Neuronal stem cell (in vitro differentiated cells): ENCODE data around the gene MUC5B.

Experiments
- DNase-seq: peaks from one replicate; pipeline ENCODE4 v3.0.0-alpha.2; 2013; ENCODE audit warnings: low spot score
- H2AFZ ChIP-seq: one replicate; pipeline ENCODE4 v1.6.1; 2013; ENCODE audit warnings: mild to moderate bottlenecking, low read length, inconsistent platforms
- H2AK5ac ChIP-seq: 2 replicates; pipeline ENCODE4 v1.6.1; 2013; ENCODE audit warnings: low read depth, mild to moderate bottlenecking, inconsistent platforms, low read length, moderate library complexity, mixed read lengths
- H2BK120ac ChIP-seq: 2 replicates; pipeline ENCODE4 v1.6.1; 2013; ENCODE audit warnings: low read depth, mild to moderate bottlenecking, inconsistent platforms, low read length, moderate library complexity, mixed read lengths
- H2BK12ac ChIP-seq: one replicate; pipeline ENCODE4 v1.6.1; 2013; ENCODE audit warnings: low read length, inconsistent platforms
- H2BK15ac ChIP-seq: 2 replicates; pipeline ENCODE4 v1.6.1; 2013; ENCODE audit warnings: mild to moderate bottlenecking, low read length, inconsistent platforms, mixed read lengths
- H2BK5ac ChIP-seq: one replicate; pipeline ENCODE4 v1.6.1; 2013; ENCODE audit warnings: inconsistent platforms, mild to moderate bottlenecking, low read length, moderate library complexity
- H3K14ac ChIP-seq: one replicate; pipeline ENCODE4 v1.6.1; 2013; ENCODE audit warnings: low read length, inconsistent platforms
- H3K18ac ChIP-seq: 2 replicates; pipeline ENCODE4 v1.6.1; 2013; ENCODE audit warnings: low read length, inconsistent platforms
- H3K23ac ChIP-seq: 2 replicates; pipeline ENCODE4 v1.6.1; 2013; ENCODE audit warnings: low read depth, mild to moderate bottlenecking, mixed read lengths, low read length, inconsistent platforms; ENCODE audit not compliant: poor library complexity
- H3K27ac ChIP-seq: replicated peaks from 3 replicates; pipeline ENCODE4 v1.5.1; 2013; ENCODE audit warnings: low read length, inconsistent platforms
- H3K27me3 ChIP-seq, 3 experiments: 2 replicates each; pipeline ENCODE4 v1.6.1; 2013; ENCODE audit warnings: low read length in 3 of 3, mild to moderate bottlenecking in 2 of 3, inconsistent platforms in 1 of 3, low read depth in 1 of 3, mixed read lengths in 1 of 3, moderate library complexity in 1 of 3; ENCODE audit not compliant: control insufficient read depth in 3 of 3, insufficient read depth in 3 of 3
- H3K36me3 ChIP-seq, 2 donors: replicated peaks in 1 of 2; 2 replicates each; pipeline ENCODE4 v1.6.1; 2013; ENCODE audit warnings: low read length in 2 of 2; ENCODE audit not compliant: control insufficient read depth in 2 of 2, insufficient read depth in 2 of 2
- H3K4ac ChIP-seq: 2 replicates; pipeline ENCODE4 v1.6.1; 2013; ENCODE audit warnings: inconsistent platforms, mild to moderate bottlenecking, low read length, moderate library complexity
- H3K4me1 ChIP-seq, 2 donors: 1 replicate in 1 of 2; 2 replicates in 1 of 2; pipeline ENCODE4 v1.6.1; 2013; ENCODE audit warnings: low read length in 2 of 2, low read depth in 1 of 2; ENCODE audit not compliant: control insufficient read depth in 2 of 2, insufficient read depth in 1 of 2
- H3K4me2 ChIP-seq: one replicate; pipeline ENCODE4 v1.6.1; 2013; ENCODE audit warnings: mild to moderate bottlenecking, low read length, inconsistent platforms; ENCODE audit not compliant: insufficient read depth, poor library complexity, severe bottlenecking
- H3K4me3 ChIP-seq, 2 donors: 2 replicates each; pipeline ENCODE4 v1.5.1; 2013; ENCODE audit warnings: low read length in 2 of 2, mild to moderate bottlenecking in 2 of 2, inconsistent platforms in 1 of 2, moderate library complexity in 1 of 2
- H3K79me1 ChIP-seq: one replicate; pipeline ENCODE4 v1.6.1; 2013; ENCODE audit warnings: low read depth, mild to moderate bottlenecking, inconsistent platforms, low read length, moderate library complexity
- H3K9ac ChIP-seq: one replicate; pipeline ENCODE4 v1.6.1; 2013; ENCODE audit warnings: mild to moderate bottlenecking, low read depth, low read length, inconsistent platforms; ENCODE audit not compliant: poor library complexity
- H3K9me3 ChIP-seq, 2 donors: replicated peaks in 1 of 2; 2 replicates each; pipeline versions ENCODE3 to v1.6.1; 2013; ENCODE audit warnings: low read length in 2 of 2, mild to moderate bottlenecking in 2 of 2, inconsistent platforms in 1 of 2, low read depth in 1 of 2, mixed read lengths in 1 of 2, moderate library complexity in 1 of 2; ENCODE audit not compliant: control insufficient read depth in 2 of 2, insufficient read depth in 1 of 2
- H4K8ac ChIP-seq: one replicate; pipeline ENCODE4 v1.6.1; 2013; ENCODE audit warnings: low read depth, mild to moderate bottlenecking, inconsistent platforms, low read length, moderate library complexity
- H4K91ac ChIP-seq: one replicate; pipeline ENCODE4 v1.6.1; 2013; ENCODE audit warnings: low read length, low read depth, mild to moderate bottlenecking, inconsistent platforms; ENCODE audit not compliant: poor library complexity
- WGBS, 2 donors: extraction: QIAGEN DNeasy Blood & Tissue Kit; methylation state at CpG; one replicate each; pipeline ENCODE4 v1.1.7; 2013; ENCODE audit warnings: missing lambda C conversion rate in 2 of 2, mixed read lengths in 1 of 2; ENCODE audit not compliant: insufficient read length in 2 of 2, insufficient replicate concordance in 1 of 2; ENCODE audit errors: extremely low coverage in 2 of 2; 5-methylcytosine and 5-hydroxymethylcytosine counted together

The MUC5B gene

DNA sequence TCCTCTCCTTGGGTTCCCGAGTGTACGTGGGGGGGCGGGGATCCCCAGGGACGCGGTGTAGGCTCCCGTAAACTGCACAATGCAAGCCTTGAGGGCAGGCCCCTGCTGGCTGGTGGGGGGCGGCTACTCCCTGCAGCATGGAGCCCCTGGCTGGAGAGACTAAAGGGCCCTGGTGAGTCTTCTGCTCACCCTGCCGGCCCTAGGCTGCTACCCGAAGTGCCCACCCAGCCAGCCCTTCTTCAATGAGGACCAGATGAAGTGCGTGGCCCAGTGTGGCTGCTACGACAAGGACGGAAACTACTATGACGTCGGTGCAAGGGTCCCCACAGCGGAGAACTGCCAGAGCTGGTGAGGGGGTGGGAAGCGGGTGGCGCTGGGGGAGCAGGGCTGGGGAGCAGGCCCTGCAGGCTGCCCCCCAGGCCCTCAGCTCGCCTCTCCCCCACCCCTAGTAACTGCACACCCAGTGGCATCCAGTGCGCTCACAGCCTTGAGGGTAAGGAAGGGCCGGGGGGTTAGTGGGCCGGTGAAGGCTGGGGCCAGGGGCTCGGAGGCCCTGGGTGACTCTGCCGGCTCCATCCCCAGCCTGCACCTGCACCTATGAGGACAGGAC lies 16.8 kb downstream of the MUC5B start:
- H3K79me1 ChIP-seq = no peaks in the 10 kb centered on the region
- H3K4me2 ChIP-seq = no peak overlapping the region
- no peaks in the 10 kb centered on the region for H3K36me3 ChIP-seq
- no CpG with 5 or more reads among the region's 23 CpGs for WGBS, 2 donors
- H2BK12ac ChIP-seq = no peak overlapping the region
- no peak overlapping the region for H2BK15ac ChIP-seq
- H4K91ac ChIP-seq = no peak overlapping the region
- no peak overlapping the region for H3K27ac ChIP-seq
- no peak overlapping the region for H3K18ac ChIP-seq
- no peak overlapping the region for H3K4ac ChIP-seq
- no peak overlapping the region for H3K23ac ChIP-seq
- H2AK5ac ChIP-seq = no peak overlapping the region
- H2AFZ ChIP-seq = no peak overlapping the region
- H2BK120ac ChIP-seq = no peak overlapping the region
- H3K4me1 ChIP-seq = no peaks in the 10 kb centered on the region
- peaks cover 0 to 8% (median 0%) of the 10 kb centered on the region in 3 experiments for H3K27me3 ChIP-seq
- no peak overlapping the region for H3K4me3 ChIP-seq
- no peak overlapping the region for H2BK5ac ChIP-seq
- peaks cover 0 to 3% of the 10 kb centered on the region in 2 donors for H3K9me3 ChIP-seq
- DNase-seq = no peak
- peak overlapping the region; percentile 21 for H3K14ac ChIP-seq
- no peak overlapping the region for H3K9ac ChIP-seq
- peak overlapping the region; percentile 3 for H4K8ac ChIP-seq

GRCh38 chr11:1240771-1241170 lies 17.9 kb downstream of the MUC5B start:
- H2BK12ac ChIP-seq = no peak overlapping the region
- no peak overlapping the region for H3K27ac ChIP-seq
- no peak overlapping the region for H3K9ac ChIP-seq
- no peak for DNase-seq
- H2BK15ac ChIP-seq = no peak overlapping the region
- no peak overlapping the region for H2AFZ ChIP-seq
- no peak overlapping the region for H2AK5ac ChIP-seq
- H3K4me1 ChIP-seq = no peaks in the 10 kb centered on the region
- H3K18ac ChIP-seq = no peak overlapping the region
- no peak overlapping the region for H4K8ac ChIP-seq
- peak overlapping the region; percentile 5 for H2BK5ac ChIP-seq
- H3K14ac ChIP-seq = no peak overlapping the region
- H4K91ac ChIP-seq = no peak overlapping the region
- no peak overlapping the region for H3K4me3 ChIP-seq
- no peaks in the 10 kb centered on the region for H3K36me3 ChIP-seq
- H3K79me1 ChIP-seq = no peaks in the 10 kb centered on the region
- peaks cover 0 to 8% (median 0%) of the 10 kb centered on the region in 3 experiments for H3K27me3 ChIP-seq
- no peak overlapping the region for H2BK120ac ChIP-seq
- no peak overlapping the region for H3K4me2 ChIP-seq
- peaks cover 0 to 3% of the 10 kb centered on the region in 2 donors for H3K9me3 ChIP-seq
- no peak overlapping the region for H3K4ac ChIP-seq
- WGBS, 2 donors = no CpG with 5 or more reads among the region's 25 CpGs
- peak overlapping the region; percentile 73 for H3K23ac ChIP-seq

DNA sequence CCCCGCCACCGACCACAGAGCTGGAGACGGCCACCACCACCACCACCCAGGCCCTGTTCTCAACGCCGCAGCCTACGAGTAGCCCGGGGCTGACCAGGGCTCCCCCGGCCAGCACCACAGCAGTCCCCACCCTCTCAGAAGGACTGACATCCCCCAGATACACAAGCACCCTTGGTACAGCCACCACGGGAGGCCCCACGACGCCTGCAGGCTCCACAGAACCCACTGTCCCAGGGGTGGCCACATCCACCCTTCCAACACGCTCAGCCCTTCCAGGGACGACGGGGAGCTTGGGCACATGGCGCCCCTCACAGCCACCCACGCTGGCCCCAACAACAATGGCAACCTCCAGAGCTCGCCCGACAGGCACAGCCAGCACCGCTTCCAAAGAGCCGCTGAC lies 18.8 kb downstream of the MUC5B start:
- H3K4me3 ChIP-seq = no peak overlapping the region
- WGBS, 2 donors = no CpG with 5 or more reads among the region's 20 CpGs
- H4K8ac ChIP-seq = no peak overlapping the region
- no peak overlapping the region for H2BK120ac ChIP-seq
- no peaks in the 10 kb centered on the region for H3K4me1 ChIP-seq
- H2BK5ac ChIP-seq = no peak overlapping the region
- peaks cover 0 to 3% of the 10 kb centered on the region in 2 donors for H3K9me3 ChIP-seq
- no peak overlapping the region for H3K4me2 ChIP-seq
- H3K23ac ChIP-seq = no peak overlapping the region
- no peak overlapping the region for H2BK15ac ChIP-seq
- H3K79me1 ChIP-seq = no peaks in the 10 kb centered on the region
- H2AFZ ChIP-seq = no peak overlapping the region
- no peak overlapping the region for H3K4ac ChIP-seq
- no peak overlapping the region for H3K9ac ChIP-seq
- no peak overlapping the region for H4K91ac ChIP-seq
- H3K36me3 ChIP-seq = no peaks in the 10 kb centered on the region
- H3K27ac ChIP-seq = no peak overlapping the region
- H2BK12ac ChIP-seq = no peak overlapping the region
- H3K14ac ChIP-seq = no peak overlapping the region
- peak overlapping the region; percentile 7 for H2AK5ac ChIP-seq
- no peak overlapping the region for H3K18ac ChIP-seq
- H3K27me3 ChIP-seq = peaks cover 0 to 8% (median 0%) of the 10 kb centered on the region in 3 experiments
- no peak for DNase-seq

DNA sequence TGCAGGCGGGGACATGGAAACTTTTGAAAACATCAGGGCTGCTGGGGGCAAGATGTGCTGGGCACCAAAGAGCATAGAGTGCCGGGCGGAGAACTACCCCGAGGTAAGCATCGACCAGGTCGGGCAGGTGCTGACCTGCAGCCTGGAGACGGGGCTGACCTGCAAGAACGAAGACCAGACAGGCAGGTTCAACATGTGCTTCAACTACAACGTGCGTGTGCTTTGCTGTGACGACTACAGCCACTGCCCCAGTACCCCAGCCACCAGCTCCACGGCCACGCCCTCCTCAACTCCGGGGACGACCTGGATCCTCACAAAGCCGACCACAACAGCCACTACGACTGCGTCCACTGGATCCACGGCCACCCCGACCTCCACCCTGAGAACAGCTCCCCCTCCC lies 19.4 kb downstream of the MUC5B start:
- no peak overlapping the region for H2BK5ac ChIP-seq
- H2BK15ac ChIP-seq = no peak overlapping the region
- H3K9ac ChIP-seq = no peak overlapping the region
- no peak overlapping the region for H4K8ac ChIP-seq
- WGBS, 2 donors = no CpG with 5 or more reads among the region's 20 CpGs
- H2BK12ac ChIP-seq = no peak overlapping the region
- peaks cover 0 to 4% (median 0%) of the 10 kb centered on the region in 3 experiments for H3K27me3 ChIP-seq
- no peak overlapping the region for H4K91ac ChIP-seq
- H3K4ac ChIP-seq = no peak overlapping the region
- peak overlapping the region; percentile 63 for H3K14ac ChIP-seq
- H3K4me2 ChIP-seq = no peak overlapping the region
- no peak for DNase-seq
- H2AFZ ChIP-seq = no peak overlapping the region
- H3K9me3 ChIP-seq = peaks cover 0 to 3% of the 10 kb centered on the region in 2 donors
- peak overlapping the region; percentile 72 for H2BK120ac ChIP-seq
- no peak overlapping the region for H3K27ac ChIP-seq
- H3K79me1 ChIP-seq = no peaks in the 10 kb centered on the region
- no peak overlapping the region for H2AK5ac ChIP-seq
- no peaks in the 10 kb centered on the region for H3K36me3 ChIP-seq
- H3K4me3 ChIP-seq = no peak overlapping the region
- H3K18ac ChIP-seq = peak overlapping the region; percentile 13
- no peak overlapping the region for H3K23ac ChIP-seq
- H3K4me1 ChIP-seq = no peaks in the 10 kb centered on the region
